ENCODE data around the gene RASL12.
"Not testable (repeated sequence)": the region's sequence is repeated elsewhere in the genome, so short reads cannot be mapped to it uniquely, and the experiment has no call there.

The RASL12 gene

DNA sequence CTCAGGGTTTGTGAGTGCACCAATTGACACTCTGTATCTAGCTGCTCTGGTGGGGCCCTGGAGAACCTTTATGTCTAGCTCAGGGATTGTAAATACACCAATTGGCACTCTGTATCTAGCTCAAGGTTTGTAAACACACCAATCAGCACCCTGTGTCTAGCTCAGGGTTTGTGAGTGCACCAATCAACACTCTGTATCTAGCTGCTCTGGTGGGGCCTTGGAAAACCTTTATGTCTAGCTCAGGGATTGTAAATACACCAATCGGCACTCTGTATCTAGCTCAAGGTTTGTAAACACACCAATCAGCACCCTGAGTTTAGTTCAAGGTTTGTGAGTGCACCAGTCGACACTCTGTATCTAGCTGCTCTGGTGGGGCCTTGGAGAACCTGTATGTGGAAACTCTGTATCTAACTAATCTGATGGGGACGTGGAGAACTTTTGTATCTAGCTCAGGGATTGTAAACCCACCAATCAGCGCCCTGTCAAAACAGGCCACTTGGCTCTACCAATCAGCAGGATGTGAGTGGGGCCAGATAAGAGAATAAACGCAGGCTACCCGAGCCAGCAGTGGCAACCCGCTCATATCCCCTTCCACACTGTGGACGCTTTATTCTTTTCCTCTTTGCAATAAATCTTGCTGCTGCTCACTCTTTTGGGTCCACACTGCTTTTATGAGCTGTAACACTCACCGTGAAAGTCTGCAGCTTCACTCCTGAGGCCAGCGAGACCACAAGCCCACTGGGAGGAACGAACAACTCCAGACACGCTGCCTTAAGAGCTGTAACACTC is 8.0 kb upstream of the RASL12 start:
- DNase-seq = not testable (repeated sequence)

- not testable (repeated sequence) for DNase-seq
Measured at GRCh38 chr15:65074946-65075345, 7.2 kb upstream of the RASL12 start.

DNA sequence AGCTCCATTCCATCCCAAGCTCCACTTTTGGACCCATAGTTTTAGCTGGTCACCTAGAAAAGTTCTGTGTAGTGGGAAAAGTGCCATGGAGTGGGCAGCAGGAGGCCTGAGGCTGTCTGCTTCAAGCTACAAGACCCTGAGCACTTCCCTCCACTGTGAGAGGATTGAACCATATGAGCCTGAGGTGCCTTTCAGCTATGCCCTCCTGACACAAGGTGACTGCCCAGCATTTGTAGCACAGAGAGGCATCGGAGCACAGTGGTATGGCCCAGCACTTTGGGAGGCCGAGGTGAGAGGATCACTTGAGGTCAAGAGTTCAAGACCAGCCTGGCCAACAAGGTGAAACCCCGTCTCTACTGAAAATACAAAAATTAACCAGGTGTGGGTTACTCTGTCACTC is 4.8 kb upstream of the RASL12 start:
- DNase-seq = no peak

GRCh38 chr15:65072027-65072426 is 4.2 kb upstream of the RASL12 start:
- DNase-seq = peak; percentile 74

- DNase-seq = peak; percentile 75
Measured at GRCh38 chr15:65071381-65071811, 3.6 kb upstream of the RASL12 start.

DNA sequence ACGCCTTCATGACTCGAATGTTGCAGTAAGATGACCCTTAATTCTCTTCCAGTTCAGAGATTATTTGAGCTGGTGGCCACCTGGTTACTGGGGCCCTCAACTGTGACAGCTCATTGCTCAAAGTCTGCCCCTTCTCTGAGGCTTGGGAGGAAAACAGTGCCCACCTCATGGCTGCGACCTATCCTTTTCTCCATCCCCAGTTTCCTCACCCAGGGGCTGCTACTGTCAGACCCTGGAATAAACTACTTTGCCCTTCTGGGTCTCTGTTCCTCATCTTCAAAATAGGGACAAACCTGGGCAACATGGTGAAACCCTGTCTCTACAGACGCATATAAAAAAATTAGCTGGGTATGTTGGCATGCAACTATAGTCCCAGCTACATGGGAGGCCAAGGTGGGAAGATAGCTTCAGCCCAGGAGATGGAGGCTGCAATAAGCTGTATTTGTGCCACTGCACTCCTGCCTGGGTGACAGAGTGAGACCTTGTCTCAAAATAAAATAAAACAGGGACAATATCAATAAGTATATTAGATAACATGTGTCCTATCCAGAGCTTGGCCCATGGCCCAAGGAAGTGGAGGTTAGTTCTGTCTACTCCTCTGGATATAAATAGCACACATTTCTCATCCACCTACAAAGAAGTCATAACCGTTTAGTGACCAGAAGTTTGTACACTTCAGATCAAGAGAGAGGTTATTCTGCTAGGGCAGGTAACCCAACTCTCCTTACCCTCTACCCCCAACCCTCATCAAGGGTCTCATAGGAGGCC is 2.2 kb upstream of the RASL12 start:
- no peak for DNase-seq

- DNase-seq = peak; percentile 54
Measured at GRCh38 chr15:65069179-65069578, 1.4 kb upstream of the RASL12 start.

- DNase-seq = no peak
Measured at GRCh38 chr15:65068403-65068788, 605 bp upstream of the RASL12 start.

GRCh38 chr15:65067317-65067644 is 510 bp downstream of the RASL12 start:
- DNase-seq = no peak

GRCh38 chr15:65066635-65067316 is 1.0 kb downstream of the RASL12 start:
- peak; percentile 66 for DNase-seq

GRCh38 chr15:65066001-65066634 is 1.7 kb downstream of the RASL12 start:
- DNase-seq = no peak

GRCh38 chr15:65062726-65063125 is 5.1 kb downstream of the RASL12 start:
- DNase-seq = no peak

DNA sequence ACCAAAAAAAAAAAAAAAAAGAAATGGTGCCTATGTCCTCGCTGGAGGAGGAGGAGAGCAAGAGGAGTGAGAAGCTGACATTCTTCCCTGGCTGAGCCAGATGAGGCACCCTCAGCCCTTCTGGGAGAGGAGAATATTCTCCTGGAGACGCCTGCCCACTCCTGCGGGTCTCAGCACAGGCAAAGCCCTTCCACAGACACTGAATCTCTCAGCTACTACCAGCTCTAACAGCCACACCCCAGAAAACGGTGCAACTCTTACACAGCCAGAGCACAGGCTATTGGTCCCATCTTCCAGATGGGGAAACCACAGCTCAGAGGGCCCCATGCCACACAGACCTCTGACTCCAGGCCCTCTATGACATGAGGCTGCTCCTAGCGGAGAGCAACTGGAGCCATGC is 5.7 kb downstream of the RASL12 start:
- no peak for DNase-seq

DNA sequence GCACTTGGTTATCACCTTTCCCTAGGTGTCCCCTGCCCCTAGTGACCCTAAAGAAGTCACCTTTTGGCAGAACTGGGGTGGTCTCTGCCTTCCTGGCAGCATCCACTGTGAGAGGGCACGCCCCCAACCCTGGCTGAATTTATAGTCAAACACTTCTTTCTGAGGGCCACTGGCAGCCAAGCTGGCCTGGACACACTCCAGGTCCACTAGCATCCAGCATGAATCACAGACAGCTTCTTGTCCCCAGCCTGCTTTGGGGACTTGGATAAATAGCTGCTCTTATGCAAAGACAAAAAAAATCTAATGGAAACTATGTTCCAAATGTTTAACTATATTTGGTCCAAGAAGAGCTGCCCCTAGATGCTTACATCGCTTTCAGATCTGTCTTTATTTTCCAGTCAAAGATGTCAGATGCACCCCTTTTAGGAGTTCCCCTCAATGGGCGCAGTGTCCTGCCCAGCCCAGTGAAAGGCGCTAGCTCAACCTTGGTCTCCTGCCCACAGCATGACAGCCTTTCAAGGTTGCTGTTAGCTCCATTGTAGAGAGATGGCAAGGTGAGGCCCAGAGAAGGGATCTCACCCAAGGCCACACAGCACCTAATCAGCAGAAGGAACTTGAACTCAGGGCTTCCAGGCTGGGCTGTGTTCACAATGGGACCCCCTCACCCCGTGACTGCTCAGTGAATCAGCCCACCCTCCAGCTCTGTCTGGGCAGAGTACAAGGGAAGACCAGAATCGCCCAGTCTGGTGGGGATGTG is 7.0 kb downstream of the RASL12 start:
- DNase-seq = no peak

- DNase-seq = no peak
Measured at GRCh38 chr15:65059931-65060596, 7.7 kb downstream of the RASL12 start.

DNA sequence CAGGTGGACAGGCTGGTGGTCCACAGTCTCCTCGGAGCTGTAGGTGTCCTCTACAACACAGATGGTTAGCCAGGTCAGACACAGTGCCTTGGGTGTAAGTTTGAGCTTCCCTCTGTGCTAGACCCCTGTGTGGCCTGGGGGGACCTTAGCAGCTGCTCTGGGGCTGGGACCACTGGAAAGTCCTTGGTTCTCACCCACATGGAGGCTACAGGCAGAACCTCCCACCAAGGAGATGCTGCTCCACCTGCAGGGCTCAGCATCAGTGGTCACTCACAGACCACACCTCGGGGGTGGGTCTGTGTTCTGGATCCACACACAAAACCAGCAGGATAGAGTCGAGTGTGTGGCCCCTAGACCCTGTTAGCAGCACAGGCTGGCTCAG is 8.4 kb downstream of the RASL12 start:
- no peak for DNase-seq

DNA sequence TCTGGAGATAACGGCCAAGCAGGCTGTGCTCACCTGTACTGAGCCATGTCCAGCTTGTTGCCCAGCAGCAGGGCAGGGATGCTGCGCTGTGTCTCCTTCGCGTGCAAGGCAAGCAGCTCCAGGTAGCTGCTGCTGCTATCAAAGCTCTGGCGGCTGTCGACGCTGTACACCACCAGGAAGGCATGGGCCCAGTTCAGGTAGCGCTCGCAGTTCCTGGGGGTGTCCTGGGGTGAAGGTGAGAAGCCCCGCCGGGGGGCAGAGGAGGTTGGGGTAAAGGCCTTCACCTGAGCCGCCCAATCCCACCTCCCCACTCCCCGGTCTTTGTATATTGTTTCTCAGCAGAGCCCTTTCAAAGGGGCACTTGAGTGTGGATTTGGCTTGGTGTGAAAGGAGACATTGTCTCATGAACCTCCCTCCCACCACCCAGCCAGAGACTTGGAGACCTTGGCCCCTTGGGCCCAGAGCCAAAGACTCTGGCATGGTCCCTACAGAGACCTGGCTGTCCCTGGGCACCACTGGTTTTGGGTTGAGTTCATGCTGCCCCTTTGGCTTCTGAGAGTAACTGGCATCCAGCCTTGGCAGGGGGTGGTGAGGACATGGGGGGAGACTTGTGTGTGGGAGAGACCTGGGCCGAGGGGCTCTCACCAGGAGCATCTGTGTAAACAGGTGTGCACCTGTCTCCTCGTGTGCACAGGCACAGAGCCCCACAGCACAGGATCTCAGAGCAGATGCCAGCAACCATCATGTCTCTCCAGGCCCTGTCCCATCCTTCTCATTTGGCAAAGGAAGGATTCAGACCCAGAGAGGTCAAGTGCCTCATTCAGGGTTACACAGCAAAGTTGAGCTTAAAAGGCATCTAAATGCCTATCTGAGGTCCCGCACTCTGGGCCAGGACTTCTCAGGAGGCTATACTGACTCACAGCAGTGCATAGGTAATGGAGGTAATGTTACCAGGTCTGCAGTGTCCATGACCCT is 9.1 kb downstream of the RASL12 start:
- no peak for DNase-seq

DNA sequence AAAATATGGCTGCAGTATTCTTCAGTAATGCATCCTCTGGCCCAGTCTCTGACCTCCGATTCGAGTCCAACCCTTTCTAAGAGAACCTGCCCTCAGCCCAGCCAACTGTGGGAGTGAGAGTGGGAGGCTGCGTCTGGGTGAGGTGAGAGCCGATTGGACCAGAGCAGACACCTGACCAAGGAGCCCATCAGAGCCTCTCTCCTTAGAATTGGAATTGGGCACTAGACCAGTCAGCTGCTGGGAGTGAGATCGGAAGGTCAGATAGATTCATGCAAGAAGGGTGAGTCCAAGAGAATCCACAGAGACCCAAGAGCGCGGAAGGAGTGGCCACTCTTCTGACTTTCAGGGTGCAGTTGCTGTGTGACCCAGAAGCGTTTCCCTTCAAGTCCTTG is 10.2 kb downstream of the RASL12 start:
- no peak for DNase-seq

- no peak for DNase-seq
Measured at GRCh38 chr15:65056868-65057548, 10.8 kb downstream of the RASL12 start.

DNA sequence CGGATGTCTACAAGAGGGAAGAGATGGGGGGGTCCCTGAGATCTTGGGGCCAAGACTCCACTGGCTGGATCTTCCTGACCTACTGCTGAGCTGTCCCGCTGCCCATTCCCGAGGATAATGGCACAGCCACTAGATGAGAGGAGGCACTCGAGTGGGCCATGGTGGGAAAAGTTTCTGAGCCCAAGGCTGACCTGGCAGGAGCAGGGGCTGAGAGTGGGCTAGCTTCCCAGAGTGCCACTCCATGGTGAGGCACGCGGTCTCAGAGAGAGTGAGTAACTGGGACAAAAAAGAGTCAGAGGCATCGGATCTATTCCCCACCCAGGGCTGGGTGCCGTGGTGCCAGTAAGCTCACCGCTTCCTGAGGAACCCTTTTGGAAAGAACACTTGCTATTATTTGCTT is 11.7 kb downstream of the RASL12 start:
- no peak for DNase-seq
